Measurements from ENCODE around the gene USP37.
"Not testable (repeated sequence)": the region's sequence is repeated elsewhere in the genome, so short reads cannot be mapped to it uniquely, and the experiment has no call there.

USP37 gene

GRCh38 chr2:218547511-218547910 lies 20.6 kb downstream of the USP37 start:
- Histone ChIP-seq H3K4me3 (ENCODE audit: low read length) (no peak overlapping the region), H3K27me3 (ENCODE audit: control insufficient read depth, insufficient read depth, low read length) (no peaks in the 10 kb centered on the region)

GRCh38 chr2:218546012-218546411 lies 22.1 kb downstream of the USP37 start:
- Histone ChIP-seq H3K4me2 (ENCODE audit: low read length) (no peak overlapping the region), H3K4me1 (ENCODE audit: control insufficient read depth, insufficient read depth, low read length) (no peaks in the 10 kb centered on the region), H3K27me3 (ENCODE audit: control insufficient read depth, insufficient read depth, low read length) (no peaks in the 10 kb centered on the region), H3K4me3 (ENCODE audit: low read length) (no peak overlapping the region), H3K9me3 (replicated peaks; ENCODE audit: low read length) (no peaks in the 10 kb centered on the region), H3K9ac (ENCODE audit: low read depth, low read length) (no peak overlapping the region), H3K36me3 (ENCODE audit: insufficient read depth, low read length) (peaks cover 32% of the 10 kb centered on the region)

More at GRCh38 chr2:218547511-218547910, 20.6 kb downstream of the USP37 start:
- Histone ChIP-seq H3K9me3 (replicated peaks; ENCODE audit: low read length) (no peaks in the 10 kb centered on the region), H3K36me3 (ENCODE audit: insufficient read depth, low read length) (peaks cover 29% of the 10 kb centered on the region), H3K9ac (ENCODE audit: low read depth, low read length) (no peak overlapping the region), H3K4me1 (ENCODE audit: control insufficient read depth, insufficient read depth, low read length) (no peaks in the 10 kb centered on the region), H3K4me2 (ENCODE audit: low read length) (no peak overlapping the region)

DNA sequence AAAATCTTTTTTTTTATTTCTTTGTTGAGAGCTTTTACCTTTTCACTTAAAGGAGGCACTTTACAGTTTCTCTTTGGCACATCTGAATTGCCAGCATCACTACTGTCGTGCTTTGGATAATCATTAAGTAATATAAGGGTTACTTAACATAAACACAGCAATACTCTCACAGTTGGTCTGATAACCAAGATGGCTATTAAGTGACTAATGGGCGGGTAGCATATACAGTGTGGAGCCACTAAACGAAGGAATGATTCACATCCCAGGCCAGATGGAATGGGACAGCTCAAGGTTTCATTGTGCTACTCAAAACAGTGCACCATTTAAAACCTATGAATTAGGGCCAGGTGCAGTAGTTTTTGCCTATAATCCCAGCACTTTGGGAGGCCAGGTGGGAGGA lies 28.1 kb downstream of the USP37 start:
- H3K4me2 ChIP-seq (ENCODE audit: low read length) = no peak overlapping the region
- no peaks in the 10 kb centered on the region for H3K27me3 ChIP-seq (ENCODE audit: control insufficient read depth, insufficient read depth, low read length)
- H3K4me3 ChIP-seq (ENCODE audit: low read length) = no peak overlapping the region
- no peaks in the 10 kb centered on the region for H3K4me1 ChIP-seq (ENCODE audit: control insufficient read depth, insufficient read depth, low read length)
- H3K36me3 ChIP-seq (ENCODE audit: insufficient read depth, low read length) = peaks cover 32% of the 10 kb centered on the region
- H3K9ac ChIP-seq (ENCODE audit: low read depth, low read length) = no peak overlapping the region
- no peaks in the 10 kb centered on the region for H3K9me3 ChIP-seq (replicated peaks; ENCODE audit: low read length)

- H3K36me3 ChIP-seq (ENCODE audit: insufficient read depth, low read length) = peaks cover 28% of the 10 kb centered on the region
Observed at GRCh38 chr2:218536804-218537494, 31.2 kb downstream of the USP37 start.

GRCh38 chr2:218529990-218530389 lies 38.2 kb downstream of the USP37 start:
- no peak overlapping the region for H3K9ac ChIP-seq (ENCODE audit: low read depth, low read length)
- no peaks in the 10 kb centered on the region for H3K4me1 ChIP-seq (ENCODE audit: control insufficient read depth, insufficient read depth, low read length)
- no peaks in the 10 kb centered on the region for H3K27me3 ChIP-seq (ENCODE audit: control insufficient read depth, insufficient read depth, low read length)
- H3K4me3 ChIP-seq (ENCODE audit: low read length) = no peak overlapping the region
- no peak overlapping the region for H3K4me2 ChIP-seq (ENCODE audit: low read length)
- no peaks in the 10 kb centered on the region for H3K9me3 ChIP-seq (replicated peaks; ENCODE audit: low read length)
- H3K36me3 ChIP-seq (ENCODE audit: insufficient read depth, low read length) = peaks cover 56% of the 10 kb centered on the region

More at GRCh38 chr2:218536804-218537494, 31.2 kb downstream of the USP37 start:
- H3K27me3 ChIP-seq (ENCODE audit: control insufficient read depth, insufficient read depth, low read length) = no peaks in the 10 kb centered on the region
- H3K9ac ChIP-seq (ENCODE audit: low read depth, low read length) = no peak overlapping the region
- no peaks in the 10 kb centered on the region for H3K4me1 ChIP-seq (ENCODE audit: control insufficient read depth, insufficient read depth, low read length)
- H3K4me2 ChIP-seq (ENCODE audit: low read length) = no peak overlapping the region
- no peaks in the 10 kb centered on the region for H3K9me3 ChIP-seq (replicated peaks; ENCODE audit: low read length)
- H3K4me3 ChIP-seq (ENCODE audit: low read length) = no peak overlapping the region

GRCh38 chr2:218528409-218528808 lies 39.7 kb downstream of the USP37 start:
- not testable (repeated sequence) for H3K9ac ChIP-seq (ENCODE audit: low read depth, low read length); H3K27me3 ChIP-seq (ENCODE audit: control insufficient read depth, insufficient read depth, low read length); H3K4me1 ChIP-seq (ENCODE audit: control insufficient read depth, insufficient read depth, low read length); H3K4me2 ChIP-seq (ENCODE audit: low read length); H3K4me3 ChIP-seq (ENCODE audit: low read length); H3K9me3 ChIP-seq (replicated peaks; ENCODE audit: low read length)
- H3K36me3 ChIP-seq (ENCODE audit: insufficient read depth, low read length) = peaks cover 55% of the 10 kb centered on the region

GRCh38 chr2:218523651-218524050 lies 44.5 kb downstream of the USP37 start:
- Histone ChIP-seq H3K4me3 (ENCODE audit: low read length) (no peak overlapping the region), H3K9ac (ENCODE audit: low read depth, low read length) (no peak overlapping the region), H3K4me1 (ENCODE audit: control insufficient read depth, insufficient read depth, low read length) (no peaks in the 10 kb centered on the region), H3K36me3 (ENCODE audit: insufficient read depth, low read length) (peaks cover 21% of the 10 kb centered on the region), H3K9me3 (replicated peaks; ENCODE audit: low read length) (no peaks in the 10 kb centered on the region), H3K4me2 (ENCODE audit: low read length) (no peak overlapping the region), H3K27me3 (ENCODE audit: control insufficient read depth, insufficient read depth, low read length) (no peaks in the 10 kb centered on the region)

DNA sequence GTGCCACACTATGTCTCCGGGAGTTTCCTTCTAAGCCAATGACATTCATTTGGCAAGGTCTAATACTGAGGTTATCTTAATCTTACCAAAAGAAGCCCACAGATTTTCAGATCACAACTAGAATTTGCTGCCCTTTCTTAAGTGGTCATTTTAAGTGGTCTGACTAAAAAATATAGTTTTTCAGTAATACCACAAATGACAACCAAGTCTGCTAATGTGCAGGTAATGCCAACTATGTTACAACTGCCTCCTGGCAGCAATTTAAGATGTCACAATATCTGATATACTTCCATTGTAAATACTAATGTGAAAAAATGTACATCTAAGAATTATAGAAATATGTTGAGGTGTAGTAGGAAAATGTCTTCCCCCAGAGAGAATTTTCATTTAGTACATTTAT lies 49.3 kb downstream of the USP37 start:
- Histone ChIP-seq H3K9ac (ENCODE audit: low read depth, low read length) (no peak overlapping the region), H3K4me2 (ENCODE audit: low read length) (no peak overlapping the region), H3K27me3 (ENCODE audit: control insufficient read depth, insufficient read depth, low read length) (no peaks in the 10 kb centered on the region), H3K4me3 (ENCODE audit: low read length) (no peak overlapping the region), H3K36me3 (ENCODE audit: insufficient read depth, low read length) (peaks cover 2% of the 10 kb centered on the region), H3K4me1 (ENCODE audit: control insufficient read depth, insufficient read depth, low read length) (no peaks in the 10 kb centered on the region), H3K9me3 (replicated peaks; ENCODE audit: low read length) (no peaks in the 10 kb centered on the region)

GRCh38 chr2:218517434-218518206 lies 50.5 kb downstream of the USP37 start:
- Histone ChIP-seq H3K9me3 (replicated peaks; ENCODE audit: low read length) (no peaks in the 10 kb centered on the region), H3K27me3 (ENCODE audit: control insufficient read depth, insufficient read depth, low read length) (no peaks in the 10 kb centered on the region), H3K4me3 (ENCODE audit: low read length) (no peak overlapping the region), H3K4me1 (ENCODE audit: control insufficient read depth, insufficient read depth, low read length) (no peaks in the 10 kb centered on the region), H3K36me3 (ENCODE audit: insufficient read depth, low read length) (no peaks in the 10 kb centered on the region), H3K9ac (ENCODE audit: low read depth, low read length) (no peak overlapping the region), H3K4me2 (ENCODE audit: low read length) (no peak overlapping the region)

GRCh38 chr2:218516614-218517013 lies 51.5 kb downstream of the USP37 start:
- H3K9me3 ChIP-seq (replicated peaks; ENCODE audit: low read length) = no peaks in the 10 kb centered on the region
- no peak overlapping the region for H3K4me2 ChIP-seq (ENCODE audit: low read length)
- H3K27me3 ChIP-seq (ENCODE audit: control insufficient read depth, insufficient read depth, low read length) = no peaks in the 10 kb centered on the region
- H3K4me1 ChIP-seq (ENCODE audit: control insufficient read depth, insufficient read depth, low read length) = no peaks in the 10 kb centered on the region
- no peak overlapping the region for H3K4me3 ChIP-seq (ENCODE audit: low read length)
- no peaks in the 10 kb centered on the region for H3K36me3 ChIP-seq (ENCODE audit: insufficient read depth, low read length)
- H3K9ac ChIP-seq (ENCODE audit: low read depth, low read length) = no peak overlapping the region

GRCh38 chr2:218513676-218514075 lies 54.5 kb downstream of the USP37 start:
- Histone ChIP-seq H3K27me3 (ENCODE audit: control insufficient read depth, insufficient read depth, low read length) (no peaks in the 10 kb centered on the region), H3K36me3 (ENCODE audit: insufficient read depth, low read length) (peaks cover 3% of the 10 kb centered on the region), H3K9me3 (replicated peaks; ENCODE audit: low read length) (no peaks in the 10 kb centered on the region), H3K4me1 (ENCODE audit: control insufficient read depth, insufficient read depth, low read length) (no peaks in the 10 kb centered on the region), H3K9ac (ENCODE audit: low read depth, low read length) (no peak overlapping the region), H3K4me2 (ENCODE audit: low read length) (no peak overlapping the region), H3K4me3 (ENCODE audit: low read length) (no peak overlapping the region)

GRCh38 chr2:218508299-218508698 lies 59.9 kb downstream of the USP37 start:
- Histone ChIP-seq H3K4me3 (ENCODE audit: low read length) (no peak overlapping the region), H3K4me1 (ENCODE audit: control insufficient read depth, insufficient read depth, low read length) (no peaks in the 10 kb centered on the region), H3K9ac (ENCODE audit: low read depth, low read length) (no peak overlapping the region), H3K36me3 (ENCODE audit: insufficient read depth, low read length) (peaks cover 14% of the 10 kb centered on the region), H3K9me3 (replicated peaks; ENCODE audit: low read length) (no peaks in the 10 kb centered on the region), H3K27me3 (ENCODE audit: control insufficient read depth, insufficient read depth, low read length) (no peaks in the 10 kb centered on the region), H3K4me2 (ENCODE audit: low read length) (no peak overlapping the region)

Measured in skeletal muscle satellite cell (primary cell).